Measurements from ENCODE around the gene ASPSCR1.

The ASPSCR1 gene

DNA sequence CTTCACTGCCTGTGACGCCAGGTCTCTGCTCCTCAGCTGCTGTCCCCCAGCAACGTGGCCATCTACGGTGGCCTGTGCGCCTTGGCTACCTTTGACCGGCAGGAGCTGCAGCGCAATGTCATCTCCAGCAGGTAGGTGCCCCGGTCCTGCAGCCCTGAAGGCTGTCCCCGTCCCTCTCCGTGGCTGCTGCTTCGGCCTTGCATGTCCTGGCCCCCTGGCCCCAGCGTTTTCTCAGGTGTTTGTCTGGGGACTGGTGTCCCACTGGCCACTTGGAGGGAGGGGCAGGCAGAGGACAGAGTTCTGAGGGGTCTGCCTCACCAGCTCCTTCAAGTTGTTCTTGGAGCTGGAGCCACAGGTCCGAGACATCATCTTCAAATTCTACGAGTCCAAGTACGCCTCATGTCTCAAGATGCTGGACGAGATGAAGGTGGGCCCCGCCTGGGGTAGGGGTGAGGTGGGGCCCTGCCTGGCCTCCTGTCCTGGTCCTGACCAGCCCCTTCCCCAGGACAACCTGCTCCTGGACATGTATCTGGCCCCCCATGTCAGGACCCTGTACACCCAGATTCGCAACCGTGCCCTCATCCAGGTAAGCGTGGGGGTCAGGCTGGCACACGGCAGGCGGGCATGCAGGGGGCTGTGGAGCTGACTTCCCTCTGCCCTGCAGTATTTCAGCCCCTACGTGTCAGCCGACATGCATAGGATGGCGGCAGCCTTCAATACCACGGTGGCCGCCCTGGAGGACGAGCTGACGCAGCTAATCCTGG is 78.7 kb downstream of the ASPSCR1 start:
- H3K4me3 ChIP-seq (ENCODE audit: insufficient read depth in 1 of 2, low read depth in 1 of 2, low read length in 2 of 2): no peak overlapping the region
- no peak overlapping the region for H3K4ac ChIP-seq (ENCODE audit: low read depth in 1 of 2, low read length in 2 of 2)
- H2BK12ac ChIP-seq (ENCODE audit: low read length in 2 of 2): no peak overlapping the region
- no peaks in the 10 kb centered on the region for H3K9me3 ChIP-seq (ENCODE audit: control insufficient read depth, low read length)
- peaks cover 36% of the 10 kb centered on the region for H3K79me1 ChIP-seq (replicated peaks; ENCODE audit: low read length, poor library complexity, severe bottlenecking)
- no peak overlapping the region for H4K8ac ChIP-seq (ENCODE audit: low read length)
- WGBS: 95% methylated on average over 28 of the region's 28 CpGs
- H3K4me1 ChIP-seq (ENCODE audit: control insufficient read depth, insufficient read depth, low read depth, low read length): peaks cover 24% of the 10 kb centered on the region
- H2BK15ac ChIP-seq (ENCODE audit: low read depth, poor library complexity, severe bottlenecking): no peak overlapping the region
- H3K27ac ChIP-seq (ENCODE audit: low read length, poor library complexity, severe bottlenecking): no peak overlapping the region
- no peak overlapping the region for H3K18ac ChIP-seq (ENCODE audit: low read depth in 1 of 2, low read length in 2 of 2)
- H4K91ac ChIP-seq (ENCODE audit: low read length): no peak overlapping the region
- no peak overlapping the region for H3K4me2 ChIP-seq (ENCODE audit: low read length, poor library complexity, severe bottlenecking)
- H2AFZ ChIP-seq (ENCODE audit: low read depth, low read length): no peak overlapping the region
- no peak overlapping the region for H3K9ac ChIP-seq (ENCODE audit: low read length)
- no peak for DNase-seq
- H3K23ac ChIP-seq (ENCODE audit: low read length in 2 of 2): no peak overlapping the region
- H2AK5ac ChIP-seq (ENCODE audit: low read length, severe bottlenecking): no peak overlapping the region
- H2BK120ac ChIP-seq (ENCODE audit: low read depth, low read length): no peak overlapping the region
- H3K36me3 ChIP-seq (ENCODE audit: control insufficient read depth in 1 of 2, insufficient read depth in 2 of 2, low read depth in 1 of 2, low read length in 2 of 2): peaks cover 73 to 82% of the 10 kb centered on the region in 2 experiments
- H2BK5ac ChIP-seq (ENCODE audit: low read depth, low read length, poor library complexity, severe bottlenecking): no peak overlapping the region
- H3K27me3 ChIP-seq (ENCODE audit: control insufficient read depth in 1 of 2, insufficient read depth in 1 of 2, low read length in 2 of 2): no peaks in the 10 kb centered on the region
- no peak overlapping the region for H3K14ac ChIP-seq (ENCODE audit: low read length in 2 of 2)

DNA sequence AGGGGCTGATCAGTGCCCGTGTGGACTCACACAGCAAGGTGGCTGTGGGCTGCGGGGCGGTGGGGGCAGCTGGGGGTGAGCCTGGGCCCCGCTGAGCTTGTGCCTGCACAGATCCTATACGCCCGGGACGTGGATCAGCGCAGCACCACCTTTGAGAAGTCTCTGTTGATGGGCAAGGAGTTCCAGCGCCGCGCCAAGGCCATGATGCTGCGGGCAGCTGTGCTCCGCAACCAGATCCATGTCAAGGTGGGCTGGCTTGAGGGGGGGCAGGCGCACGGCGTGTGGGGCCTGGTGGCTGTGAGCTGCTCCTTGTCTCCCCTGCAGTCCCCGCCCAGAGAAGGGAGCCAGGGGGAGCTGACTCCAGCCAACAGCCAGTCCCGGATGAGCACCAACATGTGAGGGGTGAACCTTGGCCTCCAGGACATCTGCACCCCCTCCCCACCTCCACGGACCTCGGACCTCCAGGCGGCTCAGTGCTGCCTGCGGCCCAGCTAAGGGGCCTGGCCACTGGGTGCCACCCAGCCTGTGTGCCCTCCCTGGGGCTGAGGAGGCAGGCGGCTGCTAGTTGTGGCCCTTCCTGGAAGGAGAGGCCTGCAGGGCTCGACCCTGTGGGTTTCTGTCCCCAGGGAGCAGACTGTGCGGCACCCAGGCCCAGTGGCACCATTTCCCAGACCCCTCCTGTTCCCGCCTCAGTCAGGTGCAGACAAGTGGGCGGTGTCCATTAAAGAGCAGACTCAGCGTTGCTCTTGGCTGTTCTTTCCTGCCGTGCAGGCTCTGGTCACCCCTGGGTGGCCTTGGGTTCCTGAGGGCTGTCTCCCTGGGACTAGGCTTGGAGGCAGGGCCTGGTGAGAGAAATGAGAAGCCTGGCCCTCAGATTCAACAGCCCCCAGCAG is 79.5 kb downstream of the ASPSCR1 start:
- Histone ChIP-seq H3K9ac (ENCODE audit: low read length) (no peak overlapping the region), H3K14ac (ENCODE audit: low read length in 2 of 2) (no peak overlapping the region), H3K36me3 (ENCODE audit: control insufficient read depth in 1 of 2, insufficient read depth in 2 of 2, low read depth in 1 of 2, low read length in 2 of 2) (peaks cover 79 to 90% of the 10 kb centered on the region in 2 experiments), H3K18ac (ENCODE audit: low read depth in 1 of 2, low read length in 2 of 2) (no peak overlapping the region), H4K8ac (ENCODE audit: low read length) (no peak overlapping the region), H4K91ac (ENCODE audit: low read length) (no peak overlapping the region), H3K4me1 (ENCODE audit: control insufficient read depth, insufficient read depth, low read depth, low read length) (peaks cover 24% of the 10 kb centered on the region), H3K4me2 (ENCODE audit: low read length, poor library complexity, severe bottlenecking) (no peak overlapping the region), H2BK15ac (ENCODE audit: low read depth, poor library complexity, severe bottlenecking) (no peak overlapping the region), H3K4ac (ENCODE audit: low read depth in 1 of 2, low read length in 2 of 2) (no peak overlapping the region), H3K27me3 (ENCODE audit: control insufficient read depth in 1 of 2, insufficient read depth in 1 of 2, low read length in 2 of 2) (no peaks in the 10 kb centered on the region), H2BK120ac (ENCODE audit: low read depth, low read length) (no peak overlapping the region), H3K79me1 (replicated peaks; ENCODE audit: low read length, poor library complexity, severe bottlenecking) (peaks cover 38% of the 10 kb centered on the region), H2BK5ac (ENCODE audit: low read depth, low read length, poor library complexity, severe bottlenecking) (no peak overlapping the region), H3K23ac (ENCODE audit: low read length in 2 of 2) (no peak overlapping the region), H3K9me3 (ENCODE audit: control insufficient read depth, low read length) (no peaks in the 10 kb centered on the region), H2BK12ac (ENCODE audit: low read length in 2 of 2) (no peak overlapping the region), H2AFZ (ENCODE audit: low read depth, low read length) (no peak overlapping the region), H3K27ac (ENCODE audit: low read length, poor library complexity, severe bottlenecking) (no peak overlapping the region), H3K4me3 (ENCODE audit: insufficient read depth in 1 of 2, low read depth in 1 of 2, low read length in 2 of 2) (no peak overlapping the region), H2AK5ac (ENCODE audit: low read length, severe bottlenecking) (no peak overlapping the region)
- WGBS: 93% methylated on average over 29 of the region's 29 CpGs
- DNase-seq: no peak

DNA sequence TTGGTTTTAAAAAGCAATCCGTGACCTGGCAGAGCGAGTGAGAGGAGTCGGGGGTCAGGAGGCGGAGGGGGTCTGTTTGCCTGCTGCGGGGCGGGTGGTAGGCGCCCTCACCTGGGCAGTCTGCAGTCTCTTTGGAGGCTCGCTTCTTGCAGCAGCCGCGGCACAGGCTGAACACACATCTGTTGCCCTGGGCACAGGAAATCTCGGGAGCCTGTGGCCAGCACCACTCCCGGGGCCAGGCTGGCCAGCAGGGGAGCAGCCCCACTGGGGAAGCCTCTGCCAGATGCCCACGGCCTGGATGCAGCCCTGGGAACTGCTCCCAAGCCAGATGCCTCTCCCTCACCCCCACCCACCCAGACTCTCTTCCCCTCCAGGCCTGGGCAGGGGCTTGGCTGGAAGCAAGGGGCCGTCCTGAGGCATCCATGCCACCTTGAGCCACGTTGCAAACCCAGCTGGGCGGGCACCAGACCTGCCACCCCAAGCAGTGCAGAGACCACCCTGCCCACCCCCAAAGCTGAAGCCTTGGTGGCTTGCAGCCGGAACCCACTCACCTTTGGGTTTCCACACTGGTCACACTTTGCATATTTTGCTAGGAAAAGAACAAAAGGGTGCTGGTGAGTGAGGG is 80.9 kb downstream of the ASPSCR1 start:
- 95% methylated on average over 17 of the region's 17 CpGs for WGBS
- Histone ChIP-seq H3K27ac (ENCODE audit: low read length, poor library complexity, severe bottlenecking) (no peak overlapping the region), H3K4me1 (ENCODE audit: control insufficient read depth, insufficient read depth, low read depth, low read length) (peaks cover 15% of the 10 kb centered on the region), H4K8ac (ENCODE audit: low read length) (no peak overlapping the region), H3K23ac (ENCODE audit: low read length in 2 of 2) (no peak overlapping the region), H3K36me3 (ENCODE audit: control insufficient read depth in 1 of 2, insufficient read depth in 2 of 2, low read depth in 1 of 2, low read length in 2 of 2) (peaks cover 89 to 100% of the 10 kb centered on the region in 2 experiments), H2BK12ac (ENCODE audit: low read length in 2 of 2) (no peak overlapping the region), H2BK5ac (ENCODE audit: low read depth, low read length, poor library complexity, severe bottlenecking) (no peak overlapping the region), H3K27me3 (ENCODE audit: control insufficient read depth in 1 of 2, insufficient read depth in 1 of 2, low read length in 2 of 2) (no peaks in the 10 kb centered on the region), H4K91ac (ENCODE audit: low read length) (no peak overlapping the region), H3K18ac (ENCODE audit: low read depth in 1 of 2, low read length in 2 of 2) (no peak overlapping the region), H3K4me2 (ENCODE audit: low read length, poor library complexity, severe bottlenecking) (no peak overlapping the region), H3K9ac (ENCODE audit: low read length) (no peak overlapping the region), H2BK15ac (ENCODE audit: low read depth, poor library complexity, severe bottlenecking) (no peak overlapping the region), H2BK120ac (ENCODE audit: low read depth, low read length) (no peak overlapping the region), H2AK5ac (ENCODE audit: low read length, severe bottlenecking) (no peak overlapping the region), H2AFZ (ENCODE audit: low read depth, low read length) (no peak overlapping the region), H3K4me3 (ENCODE audit: insufficient read depth in 1 of 2, low read depth in 1 of 2, low read length in 2 of 2) (no peak overlapping the region), H3K4ac (ENCODE audit: low read depth in 1 of 2, low read length in 2 of 2) (no peak overlapping the region), H3K79me1 (replicated peaks; ENCODE audit: low read length, poor library complexity, severe bottlenecking) (peaks cover 35% of the 10 kb centered on the region), H3K9me3 (ENCODE audit: control insufficient read depth, low read length) (no peaks in the 10 kb centered on the region), H3K14ac (ENCODE audit: low read length in 2 of 2) (no peak overlapping the region)
- DNase-seq: no peak

DNA sequence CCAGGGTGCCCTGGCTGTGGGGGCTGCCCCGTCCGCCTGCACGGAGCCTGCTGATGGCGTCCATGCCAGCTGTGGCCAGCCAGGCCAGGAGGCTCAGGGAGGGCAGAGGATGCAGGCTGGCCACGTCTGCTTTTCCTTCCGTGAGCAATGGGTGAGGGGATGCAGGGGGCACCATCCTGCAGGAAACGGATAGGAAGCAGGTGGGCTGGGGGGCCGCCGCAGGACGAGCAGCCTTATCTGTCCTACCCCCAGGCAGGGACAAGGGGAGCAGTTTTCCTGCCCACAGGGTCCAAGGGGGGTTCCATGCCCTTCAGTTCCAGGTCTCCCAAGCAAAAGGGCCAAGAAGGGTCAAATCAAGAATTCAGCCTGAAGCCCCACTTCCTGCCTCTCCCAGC is 81.4 kb downstream of the ASPSCR1 start:
- no peaks in the 10 kb centered on the region for H3K27me3 ChIP-seq (ENCODE audit: control insufficient read depth in 1 of 2, insufficient read depth in 1 of 2, low read length in 2 of 2)
- WGBS: 95% methylated on average over 10 of the region's 10 CpGs

More for the DNA sequence above, 81.4 kb downstream of the ASPSCR1 start:
- Histone ChIP-seq H3K4me1 (ENCODE audit: control insufficient read depth, insufficient read depth, low read depth, low read length) (peaks cover 13% of the 10 kb centered on the region), H3K9ac (ENCODE audit: low read length) (no peak overlapping the region), H2AK5ac (ENCODE audit: low read length, severe bottlenecking) (no peak overlapping the region), H2AFZ (ENCODE audit: low read depth, low read length) (no peak overlapping the region), H3K79me1 (replicated peaks; ENCODE audit: low read length, poor library complexity, severe bottlenecking) (peaks cover 30% of the 10 kb centered on the region), H2BK12ac (ENCODE audit: low read length in 2 of 2) (no peak overlapping the region), H4K8ac (ENCODE audit: low read length) (peak overlapping the region; percentile 12), H3K27ac (ENCODE audit: low read length, poor library complexity, severe bottlenecking) (no peak overlapping the region), H3K9me3 (ENCODE audit: control insufficient read depth, low read length) (no peaks in the 10 kb centered on the region), H3K4me2 (ENCODE audit: low read length, poor library complexity, severe bottlenecking) (no peak overlapping the region), H3K23ac (ENCODE audit: low read length in 2 of 2) (no peak overlapping the region), H3K4me3 (ENCODE audit: insufficient read depth in 1 of 2, low read depth in 1 of 2, low read length in 2 of 2) (no peak overlapping the region), H2BK120ac (ENCODE audit: low read depth, low read length) (no peak overlapping the region), H2BK15ac (ENCODE audit: low read depth, poor library complexity, severe bottlenecking) (no peak overlapping the region), H4K91ac (ENCODE audit: low read length) (no peak overlapping the region), H3K36me3 (ENCODE audit: control insufficient read depth in 1 of 2, insufficient read depth in 2 of 2, low read depth in 1 of 2, low read length in 2 of 2) (peaks cover 90 to 100% of the 10 kb centered on the region in 2 experiments), H2BK5ac (ENCODE audit: low read depth, low read length, poor library complexity, severe bottlenecking) (no peak overlapping the region), H3K18ac (ENCODE audit: low read depth in 1 of 2, low read length in 2 of 2) (no peak overlapping the region), H3K14ac (ENCODE audit: low read length in 2 of 2) (no peak overlapping the region), H3K4ac (ENCODE audit: low read depth in 1 of 2, low read length in 2 of 2) (no peak overlapping the region)
- no peak for DNase-seq

All from mesenchymal stem cell (in vitro differentiated cells and primary cell).